ENCODE measurements around the gene BCL11B.

The BCL11B gene

GRCh38 chr14:99284254-99285004 lies 12.4 kb upstream of the BCL11B start:
- DNase-seq, result no peak

- no peak for DNase-seq
Observed at GRCh38 chr14:99282261-99283050, 10.5 kb upstream of the BCL11B start.

DNA sequence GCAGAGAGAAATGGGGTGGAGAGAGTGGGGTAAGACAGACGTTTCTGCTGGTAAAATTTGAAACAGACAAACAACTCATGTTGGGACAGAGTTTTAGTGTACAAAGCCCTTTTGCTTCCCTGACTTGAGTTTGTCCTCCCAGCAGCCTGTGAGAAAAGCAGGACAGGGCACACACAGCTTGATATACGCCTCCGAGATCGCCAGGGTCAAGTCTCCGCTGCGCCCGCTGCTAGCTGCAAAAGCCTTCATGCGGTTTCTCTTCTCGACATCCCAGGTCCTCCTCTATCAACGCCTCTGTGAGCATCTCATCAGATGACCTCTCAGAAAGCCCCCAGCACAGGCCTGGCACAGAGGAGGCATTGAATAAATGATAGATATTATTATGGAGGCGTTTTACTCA lies 9.4 kb upstream of the BCL11B start:
- DNase-seq, result no peak

DNA sequence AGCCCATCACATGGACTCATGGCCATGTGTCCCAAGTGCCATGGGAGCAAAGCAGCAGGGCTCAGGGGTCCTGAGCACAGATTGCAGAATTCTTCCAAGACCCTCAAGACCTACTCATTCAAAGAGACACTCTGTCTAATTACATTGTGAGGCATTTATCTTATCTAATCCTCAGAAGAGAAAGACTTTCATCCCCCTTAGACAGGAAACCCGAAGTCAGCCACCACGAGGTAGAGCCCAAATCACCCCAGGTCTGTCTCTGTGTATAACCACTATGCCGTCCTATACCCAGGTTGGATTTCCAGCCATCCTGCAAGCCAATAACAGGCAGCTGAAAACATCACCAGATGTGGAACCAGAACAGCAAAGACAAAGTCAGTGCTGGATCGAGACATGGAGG lies 8.9 kb upstream of the BCL11B start:
- no peak for DNase-seq

GRCh38 chr14:99280066-99280731 lies 8.2 kb upstream of the BCL11B start:
- no peak for DNase-seq

GRCh38 chr14:99278836-99279235 lies 6.8 kb upstream of the BCL11B start:
- no peak for DNase-seq

- peak; percentile 76 for DNase-seq
Observed at GRCh38 chr14:99277530-99277929, 5.5 kb upstream of the BCL11B start.

GRCh38 chr14:99276482-99276881 lies 4.5 kb upstream of the BCL11B start:
- DNase-seq, result no peak

DNA sequence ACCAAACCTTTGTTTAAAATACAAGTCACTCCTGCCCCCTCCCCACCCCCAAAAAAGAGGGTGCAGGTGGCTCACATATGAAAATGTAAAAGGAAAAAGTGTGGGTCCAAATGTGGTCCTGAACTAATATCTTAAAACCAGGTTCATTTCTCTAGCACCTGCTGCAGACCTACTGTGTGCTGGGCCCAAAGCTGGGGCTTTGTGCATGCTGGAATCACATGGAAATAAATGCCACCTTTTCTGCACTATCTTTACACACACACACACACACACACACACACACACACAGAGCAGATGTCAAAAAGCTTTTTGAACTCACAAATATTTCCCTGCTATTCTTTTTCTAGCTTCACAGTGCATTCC lies 3.2 kb upstream of the BCL11B start:
- no peak for DNase-seq

DNA sequence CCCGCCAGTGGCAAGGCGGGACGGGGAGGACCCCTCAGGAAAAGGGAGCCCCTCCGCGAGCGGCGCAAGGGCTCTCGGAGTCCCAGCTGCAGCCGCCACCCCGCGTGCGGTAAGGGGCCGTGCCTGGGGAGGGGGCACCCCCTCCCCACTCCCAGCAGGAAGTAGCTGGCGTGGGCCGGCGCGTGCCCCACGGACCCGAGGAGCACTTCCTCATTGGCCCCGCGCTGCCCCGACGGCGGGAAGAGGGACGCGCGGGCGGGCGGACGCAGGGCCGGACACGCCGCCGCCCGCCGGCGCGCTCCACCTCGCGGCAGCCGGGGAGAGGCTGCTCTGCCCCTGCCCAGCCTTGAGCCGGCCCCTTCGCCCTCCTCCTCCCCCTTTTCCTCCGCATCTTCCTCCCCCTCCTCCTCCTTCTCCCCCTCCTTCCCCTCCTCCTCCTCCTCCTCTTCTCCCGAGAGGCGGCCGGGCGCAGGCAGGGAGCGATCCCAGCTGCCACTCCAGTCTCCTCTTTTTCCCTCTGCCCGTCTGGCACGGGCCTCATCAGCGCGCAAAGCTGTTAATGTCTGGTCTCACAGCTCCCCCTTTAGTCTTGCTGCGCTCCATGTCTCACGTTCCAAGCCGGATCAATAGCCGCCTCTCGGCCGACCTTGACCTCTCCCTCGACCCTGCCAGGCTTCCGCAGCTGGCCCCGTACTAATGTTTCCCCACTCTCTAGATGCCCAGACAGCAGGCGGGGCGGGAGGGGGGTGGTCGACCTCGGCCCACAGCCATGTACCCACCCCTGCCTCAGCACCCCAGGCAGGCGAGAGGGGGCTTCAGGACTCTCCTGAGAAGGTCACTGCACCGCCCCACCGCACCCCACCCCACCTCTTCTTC lies 2.6 kb upstream of the BCL11B start:
- peak; percentile 96 for DNase-seq

DNA sequence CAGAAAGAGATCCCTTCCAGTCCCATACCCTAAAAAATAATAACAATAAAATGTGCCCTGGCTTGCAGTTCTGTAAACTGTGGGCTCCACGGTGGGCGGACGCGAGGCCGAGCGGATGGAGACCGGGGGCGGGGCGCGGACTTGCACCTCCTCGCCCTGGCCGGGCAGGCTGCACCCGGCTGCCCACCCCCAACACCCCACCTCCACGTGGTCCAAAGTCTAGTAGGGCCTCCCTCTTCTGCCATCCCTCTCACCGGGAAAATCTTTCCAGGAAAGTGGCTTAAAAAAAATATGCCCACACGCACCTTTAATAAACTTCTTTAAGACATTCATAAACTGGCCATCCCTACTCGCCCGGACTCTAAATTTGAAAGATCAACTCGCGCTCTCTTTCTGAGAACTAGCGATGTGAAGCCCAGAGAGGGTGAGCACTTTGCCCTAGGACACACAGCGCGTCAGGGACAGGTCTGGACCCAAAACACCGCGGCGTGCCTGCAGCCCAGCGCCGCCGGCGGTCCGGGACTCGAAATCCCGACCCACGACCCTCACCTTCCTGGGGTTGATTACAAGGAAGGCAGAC lies 1.9 kb upstream of the BCL11B start:
- DNase-seq, result no peak

DNA sequence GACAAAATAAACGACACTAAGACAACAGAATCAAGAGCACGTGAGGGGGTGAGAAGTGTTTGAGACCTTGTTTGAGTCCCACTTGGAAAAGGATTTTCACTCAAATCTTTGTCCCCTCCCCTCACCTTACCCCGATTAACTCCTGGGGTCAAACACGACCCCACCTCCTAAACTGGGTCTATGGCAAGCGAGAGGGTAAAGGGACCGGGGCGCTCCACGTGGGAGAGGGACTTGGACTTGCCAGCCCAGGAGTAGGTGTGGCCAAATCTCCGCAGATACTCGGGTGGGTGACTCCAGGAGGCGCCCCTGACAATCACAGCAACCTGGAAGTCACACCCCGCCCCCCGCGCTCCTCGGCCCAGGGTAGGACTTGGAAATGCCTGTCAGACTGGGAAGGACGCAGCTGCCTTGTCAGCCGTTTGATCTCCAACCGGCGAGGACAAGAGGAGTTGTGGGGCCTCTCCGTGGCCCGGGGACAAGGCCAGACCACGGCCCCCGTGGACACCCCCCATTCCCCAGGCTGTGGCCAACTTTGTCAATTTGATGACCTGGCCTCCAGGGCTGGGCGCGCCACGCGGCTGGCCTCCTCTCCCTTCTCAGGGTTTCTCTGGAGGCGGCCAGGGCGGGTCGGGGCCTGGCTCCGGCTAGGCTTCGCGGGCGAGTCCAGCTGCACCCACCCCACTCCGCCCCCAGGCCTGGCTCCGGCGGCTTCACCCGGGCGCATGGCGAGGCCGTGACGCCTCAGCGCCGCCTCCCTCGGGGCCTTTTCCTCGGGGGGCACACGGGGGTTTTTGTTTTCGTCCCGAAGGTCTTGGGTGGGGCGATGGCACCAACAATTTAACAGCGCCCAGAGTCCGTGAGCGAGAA lies 1.1 kb upstream of the BCL11B start:
- DNase-seq, result peak; percentile 67

- peak; percentile 47 for DNase-seq
Observed at GRCh38 chr14:99272632-99272898, 568 bp upstream of the BCL11B start.

DNA sequence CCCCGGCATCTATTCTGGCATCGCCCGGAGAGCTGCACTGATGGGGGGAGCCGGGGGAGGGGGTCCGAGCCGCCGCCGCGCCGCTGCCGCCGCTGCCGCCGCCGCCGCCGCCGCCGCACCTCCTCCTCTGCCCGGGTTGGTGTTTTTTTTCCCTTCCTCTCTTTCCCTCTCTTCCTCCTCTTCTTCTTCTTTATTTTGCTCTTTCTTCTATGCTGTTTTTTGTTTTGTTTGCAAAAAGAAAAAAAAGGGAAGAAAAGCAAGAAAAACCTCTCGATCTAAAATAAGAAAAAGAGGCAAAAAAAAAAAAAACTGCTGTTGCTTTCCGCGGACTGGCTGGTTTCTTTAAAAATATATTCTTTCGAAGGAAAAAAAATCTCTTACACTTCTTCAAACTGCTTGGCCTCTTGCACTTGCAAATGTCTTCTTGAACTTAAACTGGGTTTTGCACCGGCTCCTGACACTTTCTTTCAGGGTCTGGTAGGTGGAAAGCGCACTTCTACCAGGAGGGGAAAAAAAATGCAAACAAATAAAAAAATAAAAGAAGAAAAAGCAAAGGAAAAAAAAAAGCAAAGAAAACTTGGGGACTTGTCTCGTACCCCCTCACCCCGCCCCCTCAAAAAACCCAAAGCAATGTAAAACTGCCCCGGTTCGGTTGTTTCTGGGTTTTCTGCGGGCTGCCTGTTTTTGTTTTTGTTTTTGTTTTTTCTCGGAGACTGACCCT lies 616 bp downstream of the BCL11B start:
- no peak for DNase-seq

GRCh38 chr14:99270458-99271220 lies 1.4 kb downstream of the BCL11B start:
- peak; percentile 37 for DNase-seq

DNA sequence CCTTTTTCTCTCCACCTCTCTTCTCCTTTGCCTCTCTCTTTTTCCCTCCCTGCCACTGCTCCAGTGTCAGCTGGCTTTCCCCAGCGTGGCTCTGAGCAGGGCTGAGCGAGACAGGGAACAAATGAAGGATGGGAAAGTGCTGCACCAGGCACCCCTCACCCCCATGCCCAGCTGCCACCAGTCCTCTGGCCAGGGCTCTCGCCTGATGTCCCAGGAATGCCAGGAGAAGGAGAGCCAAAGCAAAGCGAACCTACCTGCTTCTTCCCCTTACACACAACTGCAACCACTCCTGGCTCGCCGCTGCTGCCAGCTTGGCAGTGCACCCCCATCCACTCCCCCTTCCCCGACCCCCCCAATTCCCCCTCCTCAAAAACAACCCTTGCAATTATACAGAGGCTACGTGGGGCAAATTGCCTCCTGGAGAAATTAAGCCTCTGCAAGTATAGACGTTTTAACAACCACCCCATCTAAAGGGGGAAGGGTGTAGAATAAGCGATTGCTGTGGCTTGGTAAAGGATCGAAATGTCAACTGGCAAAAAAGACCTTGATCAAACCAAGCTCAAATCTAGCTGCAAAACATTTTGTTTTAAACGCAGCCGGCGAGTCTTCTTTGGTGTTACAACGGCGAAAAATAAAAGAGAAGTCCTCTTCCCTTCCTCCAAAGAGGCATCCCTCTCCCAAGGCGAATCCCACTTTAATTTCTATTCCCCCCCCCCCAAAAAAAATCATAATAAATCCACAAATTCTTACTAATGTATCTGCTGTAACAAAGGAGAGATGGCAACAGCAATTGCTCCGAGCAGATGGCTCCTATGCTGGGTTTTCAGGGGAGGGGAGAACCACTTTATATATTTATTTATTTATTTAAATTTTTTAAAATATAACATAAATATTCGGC lies 2.9 kb downstream of the BCL11B start:
- DNase-seq, result no peak

DNA sequence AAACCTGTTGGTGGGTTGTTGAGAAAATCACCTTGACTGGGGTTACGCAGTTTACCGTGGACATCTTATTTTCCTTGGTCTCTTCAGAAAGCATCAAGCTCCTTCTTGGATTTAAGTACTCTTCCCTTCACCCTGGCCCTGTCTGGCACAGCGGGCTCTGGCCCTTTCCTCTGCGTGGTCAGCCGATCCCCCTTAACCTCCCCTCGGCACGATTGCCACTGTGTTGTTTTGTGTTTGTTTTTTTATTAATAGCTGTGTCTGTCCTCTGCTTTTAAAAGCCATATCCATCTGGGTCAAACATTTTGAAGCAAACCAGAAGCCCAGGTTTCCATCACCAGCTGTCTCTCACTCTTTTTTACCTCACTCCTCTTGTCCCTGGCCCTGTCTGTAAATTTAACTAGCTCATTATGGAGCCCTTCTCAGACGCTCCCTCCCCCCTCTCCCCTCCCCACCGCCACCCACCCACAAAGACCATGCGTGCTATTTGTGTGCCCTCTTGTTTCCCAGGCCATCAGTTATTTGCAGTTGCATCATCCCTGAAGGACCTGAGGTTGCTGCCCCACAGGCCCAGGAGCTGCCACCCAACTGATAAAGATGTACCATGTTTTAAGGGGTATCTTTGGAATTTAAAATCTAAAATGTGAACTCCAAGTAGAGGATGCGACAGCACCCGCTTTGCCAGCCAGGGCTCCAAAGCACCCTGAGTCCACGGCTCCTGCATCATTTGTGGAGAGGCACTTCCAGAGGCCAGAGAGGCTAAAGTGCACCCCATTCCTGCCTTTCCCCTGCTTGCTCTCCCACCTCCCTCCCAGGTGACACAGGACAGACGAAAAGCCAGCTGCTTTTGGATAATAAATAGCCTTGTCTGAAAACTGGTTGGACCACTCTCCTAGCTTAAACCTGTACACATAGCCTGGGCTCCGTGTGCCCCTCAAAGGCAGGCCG lies 3.9 kb downstream of the BCL11B start:
- no peak for DNase-seq

GRCh38 chr14:99267381-99267780 lies 4.6 kb downstream of the BCL11B start:
- DNase-seq, result no peak
